ENCODE data around the gene ST3GAL2. TPM values are rescaled to one million over a fixed set of nuclear protein-coding genes. Genes with fewer than 3 reads are reported as not detected.

Gene ST3GAL2
- total and polyA plus RNA-seq, 9 of the 15 experiments (the other 6 are each of a cell fraction or from before 2014, with no cell fraction given), result 1.5 to 108 (median 34.3) TPM

DNA sequence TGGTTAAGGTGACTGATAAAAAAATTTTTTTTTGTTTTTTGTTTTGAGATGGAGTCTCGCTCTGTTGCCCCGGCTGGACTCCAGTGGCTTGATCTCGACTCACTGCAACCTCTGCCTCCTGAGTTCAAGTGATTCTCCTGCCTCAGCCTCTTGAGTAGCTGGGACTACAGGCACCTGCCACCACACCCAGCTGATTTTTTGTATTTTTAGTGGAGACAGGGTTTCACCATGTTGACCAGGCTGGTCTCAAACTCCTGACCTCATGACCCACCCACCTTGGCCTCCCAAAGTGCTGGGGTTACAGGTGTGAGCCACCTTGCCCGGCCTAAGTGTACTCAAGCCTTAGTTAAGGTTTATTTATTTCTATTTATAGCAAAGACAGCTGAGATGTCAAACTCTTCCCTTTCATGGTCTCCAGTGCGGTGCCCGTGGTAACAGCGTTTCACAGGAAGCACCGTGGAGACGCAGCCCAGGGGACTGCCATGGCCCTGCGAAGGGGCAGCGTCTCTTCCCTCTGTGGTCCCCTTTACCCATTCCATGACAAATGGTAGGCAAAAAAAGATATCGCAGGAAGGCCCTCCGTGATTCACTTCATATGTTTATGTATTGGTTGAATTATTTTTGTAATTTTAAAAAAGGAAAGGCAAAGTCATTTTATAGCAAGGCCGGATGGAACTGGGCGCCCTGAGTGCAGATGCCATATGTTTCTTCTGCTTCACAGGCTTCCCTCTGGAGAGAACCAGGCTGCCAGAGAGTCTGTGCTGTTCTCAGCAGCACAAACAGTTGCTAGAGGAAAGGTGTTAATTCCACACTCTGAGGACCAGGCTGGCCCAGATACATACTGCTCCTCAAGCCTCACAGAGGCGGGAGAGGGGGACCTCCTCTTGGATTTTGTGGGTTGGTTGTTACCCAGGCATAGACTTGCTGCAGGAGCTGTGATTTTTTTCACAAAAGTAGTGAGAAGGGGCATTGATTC lies 63.0 kb downstream of the ST3GAL2 start (continued):
- no peak for TF ChIP-seq MED1 (CRISPR knock-in tag; IDR thresholded peaks at IDR 0.05; ENCODE audit: borderline replicate concordance)
- TF ChIP-seq, protein P1, sequence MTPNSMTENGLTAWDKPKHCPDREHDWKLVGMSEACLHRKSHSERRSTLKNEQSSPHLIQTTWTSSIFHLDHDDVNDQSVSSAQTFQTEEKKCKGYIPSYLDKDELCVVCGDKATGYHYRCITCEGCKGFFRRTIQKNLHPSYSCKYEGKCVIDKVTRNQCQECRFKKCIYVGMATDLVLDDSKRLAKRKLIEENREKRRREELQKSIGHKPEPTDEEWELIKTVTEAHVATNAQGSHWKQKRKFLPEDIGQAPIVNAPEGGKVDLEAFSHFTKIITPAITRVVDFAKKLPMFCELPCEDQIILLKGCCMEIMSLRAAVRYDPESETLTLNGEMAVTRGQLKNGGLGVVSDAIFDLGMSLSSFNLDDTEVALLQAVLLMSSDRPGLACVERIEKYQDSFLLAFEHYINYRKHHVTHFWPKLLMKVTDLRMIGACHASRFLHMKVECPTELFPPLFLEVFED (CRISPR knock-in tag; conservative IDR thresholded peaks at IDR 0.05), result peak; percentile 86
- no peak for TF ChIP-seq ZNF707 (CRISPR knock-in tag; conservative IDR thresholded peaks at IDR 0.05)
- no peak for TF ChIP-seq KDM4B (IDR thresholded peaks at IDR 0.05; ENCODE audit: borderline replicate concordance in 2 of 2, low read depth in 1 of 2)
- peak; percentile 24 for TF ChIP-seq E2F8 (IDR thresholded peaks at IDR 0.05; ENCODE audit: low read depth, partially characterized antibody)
- no peak for TF ChIP-seq RBM15 (IDR thresholded peaks at IDR 0.05; ENCODE audit: insufficient read depth, low read length)
- TF ChIP-seq, protein P2, sequence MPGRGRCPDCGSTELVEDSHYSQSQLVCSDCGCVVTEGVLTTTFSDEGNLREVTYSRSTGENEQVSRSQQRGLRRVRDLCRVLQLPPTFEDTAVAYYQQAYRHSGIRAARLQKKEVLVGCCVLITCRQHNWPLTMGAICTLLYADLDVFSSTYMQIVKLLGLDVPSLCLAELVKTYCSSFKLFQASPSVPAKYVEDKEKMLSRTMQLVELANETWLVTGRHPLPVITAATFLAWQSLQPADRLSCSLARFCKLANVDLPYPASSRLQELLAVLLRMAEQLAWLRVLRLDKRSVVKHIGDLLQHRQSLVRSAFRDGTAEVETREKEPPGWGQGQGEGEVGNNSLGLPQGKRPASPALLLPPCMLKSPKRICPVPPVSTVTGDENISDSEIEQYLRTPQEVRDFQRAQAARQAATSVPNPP (IDR thresholded peaks at IDR 0.05; ENCODE audit: borderline replicate concordance, insufficient read depth, insufficient read length), result no peak
- TF ChIP-seq POLR2AphosphoS2 (IDR thresholded peaks at IDR 0.05; ENCODE audit: low read length), result peak; percentile 78
- TF ChIP-seq FOSL1 (tag; conservative IDR thresholded peaks at IDR 0.05), result no peak
- peak; percentile 82 for TF ChIP-seq SUPT5H (IDR thresholded peaks at IDR 0.05)
- peak; percentile 72 for TF ChIP-seq POLR2B (IDR thresholded peaks at IDR 0.05; ENCODE audit: low read depth, partially characterized antibody)
- TF ChIP-seq, protein P3, sequence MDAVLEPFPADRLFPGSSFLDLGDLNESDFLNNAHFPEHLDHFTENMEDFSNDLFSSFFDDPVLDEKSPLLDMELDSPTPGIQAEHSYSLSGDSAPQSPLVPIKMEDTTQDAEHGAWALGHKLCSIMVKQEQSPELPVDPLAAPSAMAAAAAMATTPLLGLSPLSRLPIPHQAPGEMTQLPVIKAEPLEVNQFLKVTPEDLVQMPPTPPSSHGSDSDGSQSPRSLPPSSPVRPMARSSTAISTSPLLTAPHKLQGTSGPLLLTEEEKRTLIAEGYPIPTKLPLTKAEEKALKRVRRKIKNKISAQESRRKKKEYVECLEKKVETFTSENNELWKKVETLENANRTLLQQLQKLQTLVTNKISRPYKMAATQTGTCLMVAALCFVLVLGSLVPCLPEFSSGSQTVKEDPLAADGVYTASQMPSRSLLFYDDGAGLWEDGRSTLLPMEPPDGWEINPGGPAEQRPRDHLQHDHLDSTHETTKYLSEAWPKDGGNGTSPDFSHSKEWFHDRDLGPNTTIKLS (IDR thresholded peaks at IDR 0.05; ENCODE audit: borderline replicate concordance, low read depth), result no peak
- peak; percentile 70; the same call in 1 of the 2 replicates for TF ChIP-seq ZBTB26 (CRISPR knock-in tag; IDR thresholded peaks at IDR 0.05)

Measured in K562 (cell line).